Measurements from ENCODE around the gene TREM1. TPM values are rescaled to one million over a fixed set of nuclear protein-coding genes. Genes with fewer than 3 reads are reported as not detected.
"Not testable (repeated sequence)": the region's sequence is repeated elsewhere in the genome, so short reads cannot be mapped to it uniquely, and the experiment has no call there.

Gene TREM1
- polyA plus RNA-seq, 3 donors: 0.09 TPM; not detected in 2

- DNase-seq: no peak
These were observed 23.2 kb downstream of the TREM1 start for GRCh38 chr6:41263267-41263666.

- no peak for DNase-seq
These were observed 24.1 kb downstream of the TREM1 start for GRCh38 chr6:41262401-41262800.

- DNase-seq: no peak
These were observed 28.3 kb downstream of the TREM1 start for GRCh38 chr6:41258196-41258493.

- DNase-seq: peak; percentile 91
These were observed 28.9 kb downstream of the TREM1 start for GRCh38 chr6:41257369-41258195.

- DNase-seq: no peak
These were observed 30.1 kb downstream of the TREM1 start for GRCh38 chr6:41256383-41256782.

- no peak for DNase-seq
These were observed 30.7 kb downstream of the TREM1 start for GRCh38 chr6:41255638-41256246.

GRCh38 chr6:41255110-41255509, 31.4 kb downstream of the TREM1 start:
- no peak for DNase-seq

- no peak for DNase-seq
These were observed 33.9 kb downstream of the TREM1 start for GRCh38 chr6:41252401-41253169.

- DNase-seq: no peak
These were observed 38.4 kb downstream of the TREM1 start for GRCh38 chr6:41247882-41248705.

GRCh38 chr6:41247288-41247865, 39.1 kb downstream of the TREM1 start:
- no peak for DNase-seq

GRCh38 chr6:41246529-41246928, 40.0 kb downstream of the TREM1 start:
- DNase-seq: not testable (repeated sequence)

- no peak for DNase-seq
These were observed 46.9 kb downstream of the TREM1 start for GRCh38 chr6:41239467-41240159.

- DNase-seq: no peak
These were observed 49.4 kb downstream of the TREM1 start for GRCh38 chr6:41237128-41237527.

GRCh38 chr6:41236276-41236675, 50.2 kb downstream of the TREM1 start:
- DNase-seq: no peak

- DNase-seq: no peak
These were observed 53.8 kb downstream of the TREM1 start for GRCh38 chr6:41232667-41233066.

- no peak for DNase-seq
These were observed 55.2 kb downstream of the TREM1 start for GRCh38 chr6:41231246-41231645.

GRCh38 chr6:41229721-41230120, 56.8 kb downstream of the TREM1 start:
- DNase-seq: no peak

- no peak for DNase-seq
These were observed 57.9 kb downstream of the TREM1 start for GRCh38 chr6:41228616-41229015.

GRCh38 chr6:41228096-41228495, 58.4 kb downstream of the TREM1 start, which contains the start of gene TREML4:
Gene TREML4, plus strand, starts transcription at chr6:41228349. Its CDS starts 79 bp downstream, at chr6:41228428.
- DNase-seq: no peak

GRCh38 chr6:41226752-41227151, 59.7 kb downstream of the TREM1 start:
- peak; percentile 45 for DNase-seq

GRCh38 chr6:41224800-41225199, 61.7 kb downstream of the TREM1 start:
- no peak for DNase-seq

All from renal pelvis (tissue), 4 donors.